Osteoblast (primary cell): ENCODE measurements around the gene ACTN3. TPM values are rescaled to one million over a fixed set of nuclear protein-coding genes. Genes with fewer than 3 reads are reported as not detected.
"Not testable (repeated sequence)": the region's sequence is repeated elsewhere in the genome, so short reads cannot be mapped to it uniquely, and the experiment has no call there.

Source experiments
- DNase-seq: peaks from one replicate; pipeline ENCODE4 v3.0.0; 2011; ENCODE audit warnings: low spot score, mixed read lengths; ENCODE audit not compliant: insufficient read length; ENCODE audit errors: missing footprints
- H2AFZ ChIP-seq: 2 replicates; pipeline ENCODE4 v1.6.0; 2011; ENCODE audit warnings: mild to moderate bottlenecking, low read length
- H3K27ac ChIP-seq: 2 replicates; pipeline ENCODE4 v1.5.1; 2011; ENCODE audit warnings: mild to moderate bottlenecking, low read depth, low read length, moderate library complexity
- H3K27me3 ChIP-seq: 2 replicates; pipeline ENCODE4 v1.6.0; 2012; ENCODE audit warnings: mild to moderate bottlenecking, control low read depth, inconsistent platforms, low read length, moderate library complexity; ENCODE audit not compliant: insufficient read depth
- H3K36me3 ChIP-seq: 2 replicates; pipeline ENCODE4 v1.5.1; 2011; ENCODE audit warnings: mild to moderate bottlenecking, low read length, control low read depth, moderate library complexity; ENCODE audit not compliant: insufficient read depth
- H3K4me1 ChIP-seq: 2 replicates; pipeline ENCODE4 v1.5.1; 2011; ENCODE audit warnings: mild to moderate bottlenecking, low read length, control low read depth, moderate library complexity; ENCODE audit not compliant: insufficient read depth
- H3K4me2 ChIP-seq: 2 replicates; pipeline ENCODE4 v1.6.0; 2011; ENCODE audit warnings: mild to moderate bottlenecking, low read length; ENCODE audit not compliant: insufficient read depth
- H3K4me3 ChIP-seq: fragments of 200-600 bp; sonication (generic); 3 replicates; pipeline ENCODE4 v1.5.1; 2012; ENCODE audit warnings: mild to moderate bottlenecking, low read length, inconsistent platforms; ENCODE audit not compliant: insufficient read depth
- H3K79me2 ChIP-seq: 2 replicates; pipeline ENCODE4 v1.6.0; 2012; ENCODE audit warnings: mild to moderate bottlenecking, low read length, control low read depth, inconsistent platforms; ENCODE audit not compliant: insufficient read depth
- H3K9me3 ChIP-seq: 2 replicates; pipeline ENCODE4 v1.5.1; 2011; ENCODE audit warnings: low read depth, low read length, control low read depth
- H4K20me1 ChIP-seq: 2 replicates; pipeline ENCODE4 v1.6.0; 2012; ENCODE audit warnings: mild to moderate bottlenecking, low read length, control low read depth; ENCODE audit not compliant: insufficient read depth
- total RNA-seq: library from RNA; depleted of rRNA; stranded (reverse); fragments of >200 nt; gene quantifications from 2 replicates; pipeline ENCODE4 v1.2.3, GENCODE V29; 2012
- TF ChIP-seq, protein P1 (sequence below): IDR thresholded peaks from 2 replicates; pipeline ENCODE4 v1.5.1; 2011; ENCODE audit warnings: mild to moderate bottlenecking, low read depth, low read length, moderate library complexity; ENCODE audit errors: extremely low read depth

ACTN3 gene
- total RNA-seq, 1 donor = under 0.01 TPM

DNA sequence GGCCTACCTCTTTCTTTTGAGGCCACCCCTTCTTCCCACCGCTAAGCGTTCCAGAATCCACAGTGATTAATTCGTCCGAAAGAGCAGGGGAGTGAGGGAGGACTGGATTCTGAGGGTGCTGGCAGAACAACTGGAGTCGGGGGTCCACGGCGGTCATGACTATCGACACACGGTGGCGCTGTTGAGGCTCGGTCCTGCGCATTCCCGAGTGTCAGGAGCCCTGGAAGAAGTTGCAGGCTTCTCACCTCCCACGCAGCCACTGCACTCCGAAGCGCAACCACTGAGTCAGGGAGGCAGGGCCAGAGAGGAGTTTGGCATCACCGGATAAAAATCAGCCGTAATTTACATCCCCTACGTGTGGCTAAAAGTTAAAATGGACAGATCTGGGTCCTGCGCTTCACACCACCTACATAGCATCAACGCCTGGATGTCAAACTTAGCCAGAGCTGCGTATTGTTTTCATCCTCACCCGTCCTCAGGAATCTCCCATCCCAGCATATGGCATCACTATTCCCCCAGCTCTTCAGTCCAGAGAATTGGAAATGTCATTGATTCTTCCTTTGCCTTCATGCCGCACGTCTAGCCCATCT lies 32.4 kb downstream of the ACTN3 start:
- Histone ChIP-seq H3K36me3 (no peaks in the 10 kb centered on the region), H3K79me2 (no peaks in the 10 kb centered on the region), H3K9me3 (no peaks in the 10 kb centered on the region), H2AFZ (peak overlapping the region; percentile 86), H3K27me3 (no peaks in the 10 kb centered on the region), H3K4me3 (peak overlapping the region; percentile 42), H4K20me1 (no peaks in the 10 kb centered on the region), H3K4me2 (peak overlapping the region; percentile 84), H3K4me1 (peaks cover 9% of the 10 kb centered on the region), H3K27ac (no peak overlapping the region)
- TF ChIP-seq, protein P1, sequence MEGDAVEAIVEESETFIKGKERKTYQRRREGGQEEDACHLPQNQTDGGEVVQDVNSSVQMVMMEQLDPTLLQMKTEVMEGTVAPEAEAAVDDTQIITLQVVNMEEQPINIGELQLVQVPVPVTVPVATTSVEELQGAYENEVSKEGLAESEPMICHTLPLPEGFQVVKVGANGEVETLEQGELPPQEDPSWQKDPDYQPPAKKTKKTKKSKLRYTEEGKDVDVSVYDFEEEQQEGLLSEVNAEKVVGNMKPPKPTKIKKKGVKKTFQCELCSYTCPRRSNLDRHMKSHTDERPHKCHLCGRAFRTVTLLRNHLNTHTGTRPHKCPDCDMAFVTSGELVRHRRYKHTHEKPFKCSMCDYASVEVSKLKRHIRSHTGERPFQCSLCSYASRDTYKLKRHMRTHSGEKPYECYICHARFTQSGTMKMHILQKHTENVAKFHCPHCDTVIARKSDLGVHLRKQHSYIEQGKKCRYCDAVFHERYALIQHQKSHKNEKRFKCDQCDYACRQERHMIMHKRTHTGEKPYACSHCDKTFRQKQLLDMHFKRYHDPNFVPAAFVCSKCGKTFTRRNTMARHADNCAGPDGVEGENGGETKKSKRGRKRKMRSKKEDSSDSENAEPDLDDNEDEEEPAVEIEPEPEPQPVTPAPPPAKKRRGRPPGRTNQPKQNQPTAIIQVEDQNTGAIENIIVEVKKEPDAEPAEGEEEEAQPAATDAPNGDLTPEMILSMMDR = peak; percentile 84
- peak; percentile 99 for DNase-seq

DNA sequence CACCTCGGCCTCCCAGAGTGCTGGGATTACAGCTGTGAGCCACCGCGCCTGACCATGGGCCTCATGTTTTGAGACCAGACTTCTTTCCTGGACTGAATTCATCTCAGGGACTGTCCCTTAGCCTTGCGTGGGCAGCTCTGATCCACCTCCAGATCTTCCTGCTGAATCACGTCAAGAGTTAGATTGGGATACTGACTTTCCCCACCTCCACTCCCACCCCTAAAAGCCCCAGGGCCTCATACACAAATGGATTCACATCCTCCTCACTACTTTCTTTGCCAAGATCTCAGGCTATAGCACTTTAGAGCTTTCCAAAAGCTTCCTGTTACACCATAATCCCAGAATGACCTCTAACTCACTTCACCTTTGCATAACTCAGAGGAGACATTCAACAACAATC lies 34.1 kb downstream of the ACTN3 start:
- no peaks in the 10 kb centered on the region for H3K9me3 ChIP-seq
- H3K4me1 ChIP-seq = peaks cover 9% of the 10 kb centered on the region
- H3K4me2 ChIP-seq = no peak overlapping the region
- H2AFZ ChIP-seq = no peak overlapping the region
- H3K4me3 ChIP-seq = no peak overlapping the region
- H3K36me3 ChIP-seq = no peaks in the 10 kb centered on the region
- H3K27ac ChIP-seq = no peak overlapping the region
- TF ChIP-seq, protein P1 = no peak
- DNase-seq = peak; percentile 81
- no peaks in the 10 kb centered on the region for H3K27me3 ChIP-seq
- H3K79me2 ChIP-seq = no peaks in the 10 kb centered on the region
- H4K20me1 ChIP-seq = no peaks in the 10 kb centered on the region

DNA sequence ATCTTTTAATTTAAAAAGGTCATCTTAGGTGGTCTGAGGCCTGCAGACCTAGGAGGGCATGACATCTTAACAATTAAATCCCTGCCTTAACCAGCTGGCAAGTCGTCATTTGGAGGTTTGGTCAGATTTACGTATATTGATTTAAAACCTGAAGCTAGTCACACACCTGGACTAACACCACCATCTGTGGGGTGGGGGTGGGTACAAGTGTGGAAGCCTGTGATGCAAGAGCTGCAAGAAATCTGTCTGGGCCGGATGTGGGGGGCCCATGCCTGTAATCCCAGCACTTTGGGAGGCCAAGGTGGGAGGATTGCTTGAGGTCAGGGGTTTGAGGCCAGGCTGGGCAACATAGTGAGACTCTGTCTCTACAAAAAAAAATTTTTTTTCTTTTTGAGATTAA lies 34.6 kb downstream of the ACTN3 start:
- Histone ChIP-seq H3K79me2 (no peaks in the 10 kb centered on the region), H3K36me3 (no peaks in the 10 kb centered on the region), H3K4me3 (no peak overlapping the region), H3K4me2 (no peak overlapping the region), H3K27me3 (no peaks in the 10 kb centered on the region), H4K20me1 (no peaks in the 10 kb centered on the region), H2AFZ (no peak overlapping the region), H3K4me1 (peaks cover 9% of the 10 kb centered on the region), H3K9me3 (no peaks in the 10 kb centered on the region), H3K27ac (no peak overlapping the region)
- DNase-seq = peak; percentile 8
- TF ChIP-seq, protein P1 = no peak

- H4K20me1 ChIP-seq, H2AFZ ChIP-seq, H3K27me3 ChIP-seq, H3K4me1 ChIP-seq, DNase-seq, H3K4me2 ChIP-seq, H3K9me3 ChIP-seq, H3K4me3 ChIP-seq, H3K79me2 ChIP-seq, H3K27ac ChIP-seq, H3K36me3 ChIP-seq: not testable (repeated sequence)
These were observed 36.0 kb downstream of the ACTN3 start for GRCh38 chr11:66582565-66583147.

- H3K36me3 ChIP-seq, H3K4me1 ChIP-seq, DNase-seq, H3K4me2 ChIP-seq, H3K27ac ChIP-seq, H2AFZ ChIP-seq, H3K4me3 ChIP-seq, H3K79me2 ChIP-seq, H3K27me3 ChIP-seq, H4K20me1 ChIP-seq, H3K9me3 ChIP-seq: not testable (repeated sequence)
These were observed 38.7 kb downstream of the ACTN3 start for GRCh38 chr11:66585447-66585846.
